Activated T-helper 2 cell treated with anti-CD3 and anti-CD28 coated beads, Interferon-gamma antibody, Interleukin-2, Interleukin-4, amounts not matched to agents 10 μg/mL and 5 μg/mL and 100 μg/mL, durations not matched to agents 14 hours and 24 hours and 36 hours (primary cell): ENCODE results near the gene DHX57. TPM values are rescaled to one million over a fixed set of nuclear protein-coding genes. Genes with fewer than 3 reads are reported as not detected.
A peak's percentile ranks its signal among the peaks of the same experiment; 100 is the strongest.

Experiments
- DNase-seq: peaks from one replicate; pipeline ENCODE4 v3.0.0; 2021; ENCODE audit warnings: low spot score
- H3K27ac Mint-ChIP-seq: one replicate; pipeline ENCODE4 v1.8.0; 2021; ENCODE audit warnings: mixed read lengths
- H3K27me3 Mint-ChIP-seq: one replicate; pipeline ENCODE4 v1.8.0; 2021; ENCODE audit warnings: low read depth, mixed read lengths
- H3K36me3 Mint-ChIP-seq: one replicate; pipeline ENCODE4 v1.8.0; 2021; ENCODE audit warnings: low read depth, mixed read lengths
- H3K4me1 Mint-ChIP-seq: one replicate; pipeline ENCODE4 v1.8.0; 2021; ENCODE audit warnings: low read depth, mixed read lengths
- H3K4me3 Mint-ChIP-seq: one replicate; pipeline ENCODE4 v1.8.0; 2021; ENCODE audit warnings: low read depth, mild to moderate bottlenecking, moderate library complexity, mixed read lengths
- H3K9me3 Mint-ChIP-seq: one replicate; pipeline ENCODE4 v1.8.0; 2021; ENCODE audit warnings: mixed read lengths
- intact Hi-C: fragments of 100-400 bp; cut with micrococcal nuclease; formaldehyde crosslinking; loops from one replicate; pipeline ENCODE4 v1.15.1; 2023
- total RNA-seq: library from RNA; stranded (reverse); gene quantifications from 2 replicates; pipeline ENCODE4 v1.2.3, GENCODE V29; 2022

Gene DHX57
- 18.5 and 21.7 TPM in 2 replicates for total RNA-seq

- intact Hi-C loops = loop anchor here (10.0 kb wide), 1 partner anchor 101 kb away; the partner anchor contains the start of gene GEMIN6
- Mint-ChIP-seq H3K36me3 (peaks cover 21% of the 10 kb centered on the region), H3K4me1 (peaks cover 17% of the 10 kb centered on the region), H3K4me3 (peak within 1 kb of the TSS; percentile 99), H3K27me3 (no peaks in the 10 kb centered on the region), H3K9me3 (peaks cover 18% of the 10 kb centered on the region), H3K27ac (peak within 1 kb of the TSS; percentile 95)
- peak; percentile 79 for DNase-seq
Measured at GRCh38 chr2:38875576-38876367, at the start of gene DHX57, which contains the start of gene MORN2. TSS of gene DHX57 (minus strand) at chr2:38875934. CDS start at chr2:38868405, 7,529 bp downstream. TSS of gene MORN2 (plus strand) at chr2:38875976.

GRCh38 chr2:38922902-38923301, 47.2 kb upstream of the DHX57 start:
- H3K27me3 Mint-ChIP-seq = peaks cover 35% of the 10 kb centered on the region
- intact Hi-C loops = no loop called here
- DNase-seq = no peak
- H3K36me3 Mint-ChIP-seq = no peaks in the 10 kb centered on the region
- H3K27ac Mint-ChIP-seq = no peak overlapping the region
- H3K4me3 Mint-ChIP-seq = no peak overlapping the region
- H3K4me1 Mint-ChIP-seq = no peaks in the 10 kb centered on the region
- no peaks in the 10 kb centered on the region for H3K9me3 Mint-ChIP-seq

- Mint-ChIP-seq H3K4me1 (no peaks in the 10 kb centered on the region), H3K9me3 (no peaks in the 10 kb centered on the region), H3K27me3 (peaks cover 35% of the 10 kb centered on the region), H3K4me3 (no peak overlapping the region), H3K36me3 (no peaks in the 10 kb centered on the region), H3K27ac (no peak overlapping the region)
- intact Hi-C loops = no loop called here
- DNase-seq = no peak
Measured at GRCh38 chr2:38922389-38922788, 46.7 kb upstream of the DHX57 start.

GRCh38 chr2:38912619-38913018, 36.9 kb upstream of the DHX57 start:
- no peak overlapping the region for H3K27ac Mint-ChIP-seq
- H3K4me1 Mint-ChIP-seq = peaks cover 14% of the 10 kb centered on the region
- no peak for DNase-seq
- H3K4me3 Mint-ChIP-seq = no peak overlapping the region
- H3K27me3 Mint-ChIP-seq = peaks cover 8% of the 10 kb centered on the region
- H3K36me3 Mint-ChIP-seq = no peaks in the 10 kb centered on the region
- intact Hi-C loops = no loop called here
- no peaks in the 10 kb centered on the region for H3K9me3 Mint-ChIP-seq

- Mint-ChIP-seq H3K9me3 (no peaks in the 10 kb centered on the region), H3K27me3 (peaks cover 7% of the 10 kb centered on the region), H3K4me1 (peaks cover 15% of the 10 kb centered on the region), H3K27ac (no peak overlapping the region), H3K4me3 (no peak overlapping the region), H3K36me3 (no peaks in the 10 kb centered on the region)
- no peak for DNase-seq
- intact Hi-C loops = no loop called here
Measured at GRCh38 chr2:38911191-38911590, 35.5 kb upstream of the DHX57 start.

GRCh38 chr2:38909872-38910271, 34.1 kb upstream of the DHX57 start:
- no peak for DNase-seq
- Mint-ChIP-seq H3K9me3 (no peaks in the 10 kb centered on the region), H3K36me3 (no peaks in the 10 kb centered on the region), H3K4me1 (peaks cover 15% of the 10 kb centered on the region), H3K27me3 (peaks cover 6% of the 10 kb centered on the region), H3K27ac (no peak overlapping the region), H3K4me3 (no peak overlapping the region)
- intact Hi-C loops = loop anchor here (5.0 kb wide), 1 partner anchor 317 kb away; no protein-coding TSS in a partner anchor

- H3K4me1 Mint-ChIP-seq = peaks cover 15% of the 10 kb centered on the region
- peaks cover 6% of the 10 kb centered on the region for H3K27me3 Mint-ChIP-seq
- H3K27ac Mint-ChIP-seq = peak overlapping the region; percentile 47
- DNase-seq = no peak
- H3K36me3 Mint-ChIP-seq = no peaks in the 10 kb centered on the region
- H3K9me3 Mint-ChIP-seq = no peaks in the 10 kb centered on the region
- intact Hi-C loops = loop anchor here (1.0 to 5.0 kb wide), 2 partner anchors 100 to 319 kb away; no protein-coding TSS in a partner anchor
- no peak overlapping the region for H3K4me3 Mint-ChIP-seq
Measured at GRCh38 chr2:38907743-38908562, 32.2 kb upstream of the DHX57 start.

GRCh38 chr2:38907242-38907641, 31.5 kb upstream of the DHX57 start:
- intact Hi-C loops = loop anchor here (5.0 kb wide), 1 partner anchor 320 kb away; no protein-coding TSS in a partner anchor
- no peak overlapping the region for H3K4me3 Mint-ChIP-seq
- H3K27me3 Mint-ChIP-seq = peaks cover 6% of the 10 kb centered on the region
- peaks cover 15% of the 10 kb centered on the region for H3K4me1 Mint-ChIP-seq
- no peak for DNase-seq
- H3K36me3 Mint-ChIP-seq = no peaks in the 10 kb centered on the region
- H3K27ac Mint-ChIP-seq = no peak overlapping the region
- H3K9me3 Mint-ChIP-seq = no peaks in the 10 kb centered on the region

- H3K27me3 Mint-ChIP-seq = peaks cover 2% of the 10 kb centered on the region
- intact Hi-C loops = loop anchor here (5.0 kb wide), 1 partner anchor 322 kb away; no protein-coding TSS in a partner anchor
- no peaks in the 10 kb centered on the region for H3K36me3 Mint-ChIP-seq
- DNase-seq = no peak
- peaks cover 15% of the 10 kb centered on the region for H3K4me1 Mint-ChIP-seq
- no peaks in the 10 kb centered on the region for H3K9me3 Mint-ChIP-seq
- H3K27ac Mint-ChIP-seq = no peak overlapping the region
- no peak overlapping the region for H3K4me3 Mint-ChIP-seq
Measured at GRCh38 chr2:38905251-38905650, 29.5 kb upstream of the DHX57 start.

GRCh38 chr2:38900726-38901125, 25.0 kb upstream of the DHX57 start:
- Mint-ChIP-seq H3K27me3 (peaks cover 12% of the 10 kb centered on the region), H3K4me1 (no peaks in the 10 kb centered on the region), H3K9me3 (no peaks in the 10 kb centered on the region), H3K36me3 (no peaks in the 10 kb centered on the region), H3K27ac (no peak overlapping the region), H3K4me3 (no peak overlapping the region)
- intact Hi-C loops = no loop called here
- no peak for DNase-seq

- no peak overlapping the region for H3K4me3 Mint-ChIP-seq
- no peaks in the 10 kb centered on the region for H3K36me3 Mint-ChIP-seq
- H3K9me3 Mint-ChIP-seq = no peaks in the 10 kb centered on the region
- peaks cover 12% of the 10 kb centered on the region for H3K27me3 Mint-ChIP-seq
- H3K4me1 Mint-ChIP-seq = no peaks in the 10 kb centered on the region
- H3K27ac Mint-ChIP-seq = no peak overlapping the region
- DNase-seq = no peak
- intact Hi-C loops = no loop called here
Measured at GRCh38 chr2:38898256-38898655, 22.5 kb upstream of the DHX57 start.

- no peak for DNase-seq
- Mint-ChIP-seq H3K27ac (no peak overlapping the region), H3K27me3 (peaks cover 13% of the 10 kb centered on the region), H3K36me3 (no peaks in the 10 kb centered on the region), H3K9me3 (no peaks in the 10 kb centered on the region), H3K4me3 (no peak overlapping the region), H3K4me1 (peaks cover 2% of the 10 kb centered on the region)
- intact Hi-C loops = no loop called here
Measured at GRCh38 chr2:38892819-38893218, 17.1 kb upstream of the DHX57 start.

GRCh38 chr2:38889575-38889974, 13.8 kb upstream of the DHX57 start, which contains the start of gene ARHGEF33:
TSS of gene ARHGEF33 (plus strand) at chr2:38889875. CDS start at chr2:38919448, 29,573 bp downstream.
- H3K27me3 Mint-ChIP-seq = peaks cover 7% of the 10 kb centered on the region
- intact Hi-C loops = no loop called here
- no peak within 1 kb of the TSS for H3K27ac Mint-ChIP-seq
- DNase-seq = no peak
- no peaks in the 10 kb centered on the region for H3K36me3 Mint-ChIP-seq
- H3K4me3 Mint-ChIP-seq = no peak within 1 kb of the TSS
- H3K4me1 Mint-ChIP-seq = peaks cover 2% of the 10 kb centered on the region
- H3K9me3 Mint-ChIP-seq = no peaks in the 10 kb centered on the region
